Frontal cortex (tissue), 1 donor: Measurements from ENCODE around the gene HS3ST6. TPM values are rescaled to one million over a fixed set of nuclear protein-coding genes. Genes with fewer than 3 reads are reported as not detected.

Experiments
- small RNA-seq: library from RNA; depleted of rRNA; stranded (forward); fragments of <200 nt; gene quantifications from one replicate; pipeline ENCODE3, GENCODE V24; 2014
- total RNA-seq: library from RNA; depleted of rRNA; stranded (reverse); fragments of >200 nt; gene quantifications from one replicate; pipeline ENCODE4 v1.2.3, GENCODE V29; 2014

The HS3ST6 gene
- total RNA-seq, 1 donor from 2014 or later, result not detected

Small RNAs within 50 kb of the gene (small RNA-seq; reads per million reads assigned to genes)
- gene SNORA10 (not detected), gene SNORA64 (not detected)

Other genes starting within 250 kb of the HS3ST6 start
- 28.5 TPM for gene JPT2, start 240.1 kb downstream of the HS3ST6 start, total RNA-seq
- gene MAPK8IP3, start 212.2 kb downstream of the HS3ST6 start, total RNA-seq, result 66.0 TPM
- 35.1 TPM for gene NME3, start 146.9 kb downstream of the HS3ST6 start, total RNA-seq
- gene EME2, start 145.6 kb downstream of the HS3ST6 start, total RNA-seq, result 7.7 TPM
- 31.4 TPM for gene MRPS34, start 145.3 kb downstream of the HS3ST6 start, total RNA-seq
- gene SPSB3, start 135.8 kb downstream of the HS3ST6 start, total RNA-seq, result 57.9 TPM
- gene NUBP2, start 135.5 kb downstream of the HS3ST6 start, total RNA-seq, result 37.9 TPM
- gene IGFALS, start 124.7 kb downstream of the HS3ST6 start, total RNA-seq, result under 0.01 TPM
- 51.8 TPM for gene HAGH, start 91.6 kb downstream of the HS3ST6 start, total RNA-seq
- gene FAHD1, start 91.2 kb downstream of the HS3ST6 start, total RNA-seq, result 64.0 TPM
- 0.41 TPM for gene MEIOB, start 46.3 kb downstream of the HS3ST6 start, total RNA-seq
- gene MSRB1, start 24.8 kb upstream of the HS3ST6 start, total RNA-seq, result 4.1 TPM
- not detected for gene RPL3L, start 36.3 kb upstream of the HS3ST6 start, total RNA-seq
- gene NDUFB10, start 41.1 kb upstream of the HS3ST6 start, total RNA-seq, result 76.6 TPM
- gene RPS2, start 46.4 kb upstream of the HS3ST6 start, total RNA-seq, result 1,930 TPM
- gene RNF151, start 48.4 kb upstream of the HS3ST6 start, total RNA-seq, result not detected
- gene TBL3, start 53.6 kb upstream of the HS3ST6 start, total RNA-seq, result 11.0 TPM
- gene NOXO1, start 63.1 kb upstream of the HS3ST6 start, total RNA-seq, result 1.2 TPM
- 12.6 TPM for gene GFER, start 65.8 kb upstream of the HS3ST6 start, total RNA-seq
- gene SYNGR3, start 71.6 kb upstream of the HS3ST6 start, total RNA-seq, result 71.3 TPM
- 5.7 TPM for gene ZNF598, start 91.4 kb upstream of the HS3ST6 start, total RNA-seq
- not detected for gene NPW, start 101.4 kb upstream of the HS3ST6 start, total RNA-seq
- 13.5 TPM for gene NHERF2, start 108.5 kb upstream of the HS3ST6 start, total RNA-seq
- gene NTHL1, start 129.4 kb upstream of the HS3ST6 start, total RNA-seq, result 33.4 TPM
- 39.5 TPM for gene TSC2, start 129.6 kb upstream of the HS3ST6 start, total RNA-seq
- 58.3 TPM for gene PKD1, start 217.5 kb upstream of the HS3ST6 start, total RNA-seq
- gene RAB26, start 230.2 kb upstream of the HS3ST6 start, total RNA-seq, result 4.1 TPM
- 25.7 TPM for gene TRAF7, start 237.4 kb upstream of the HS3ST6 start, total RNA-seq